ENCODE results near the gene PKLR.

DNA sequence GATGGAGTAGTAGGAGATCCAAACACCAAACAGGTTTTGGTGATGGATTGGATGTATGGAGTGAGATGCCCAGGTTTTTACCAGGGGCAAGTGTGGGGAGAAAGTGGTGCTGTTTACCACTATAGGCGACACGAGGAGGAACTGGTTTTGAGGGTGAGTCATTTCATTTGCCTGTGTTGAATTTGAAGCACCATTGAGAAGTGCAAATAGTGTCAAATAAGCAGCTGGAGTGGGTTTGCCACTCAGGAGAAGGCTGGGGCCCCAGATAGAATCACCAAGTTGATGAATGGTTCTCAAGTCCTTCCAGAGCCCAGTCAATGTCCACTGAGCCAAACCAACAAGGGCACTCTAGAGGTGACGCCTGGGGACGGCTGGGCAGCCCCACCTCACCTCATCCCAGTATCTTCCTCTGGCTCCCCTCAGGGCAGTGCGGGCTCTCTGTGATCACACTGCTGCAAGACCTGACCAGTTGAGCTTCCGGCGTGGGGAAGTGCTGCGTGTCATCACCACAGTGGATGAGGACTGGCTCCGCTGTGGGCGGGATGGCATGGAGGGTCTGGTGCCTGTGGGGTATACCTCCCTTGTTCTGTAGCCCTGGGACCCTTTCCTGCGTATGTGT is 28.9 kb upstream of the PKLR start:
- no peak for TF ChIP-seq TAF1 (IDR thresholded peaks at IDR 0.05; ENCODE audit: borderline replicate concordance, insufficient read depth, low read length)
- no peak for TF ChIP-seq POLR2AphosphoS5 (IDR thresholded peaks at IDR 0.05; ENCODE audit: low read depth, low read length)

Data from PFSK-1 (cell line).